GM12878 (cell line): ENCODE data around the gene CDC27. TPM values are rescaled to one million over a fixed set of nuclear protein-coding genes. Genes with fewer than 3 reads are reported as not detected.

Experiments used
- ATAC-seq: fragments of 200-7000 bp; cut with Tn5 transposase; 3 replicates; pipeline ENCODE4 v1.9.1; 2020; ENCODE audit warnings: mild to moderate bottlenecking, moderate library complexity
- BruUV-seq: library from RNA; stranded (reverse); fragments of 400-500 nt; replicated peaks from 2 replicates; lab custom pipeline; 2021; lab: Mats Ljungman, UMichigan
- CTCF ChIA-PET: fragments of 300-600 bp; sonication (Branson Sonifier 250); formaldehyde crosslinking; extraction: SDS; loops from one replicate; lab custom pipeline; 2021; ENCODE audit warnings: inconsistent platforms; lab: Yijun Ruan, JAX
- POLR2A ChIA-PET: fragments of 350-600 bp; formaldehyde crosslinking; extraction: SDS; loops from one replicate; lab custom pipeline; 2021; ENCODE audit warnings: inconsistent platforms; lab: Charles Lee
- RAD21 ChIA-PET: fragments of 300-600 bp; sonication (Branson Sonifier 250); formaldehyde crosslinking; loops from one replicate; lab custom pipeline; 2023; ENCODE audit warnings: antibody characterized with exemption; ENCODE audit not compliant: unreplicated experiment; lab: Charles Lee
- SMC1A ChIA-PET: fragments of 300-600 bp; sonication (Branson Sonifier 250); formaldehyde crosslinking; loops from one replicate; lab custom pipeline; 2023; ENCODE audit not compliant: unreplicated experiment, uncharacterized antibody; lab: Charles Lee
- DNase-seq: peaks from one replicate; pipeline ENCODE4 v3.0.0-alpha.2; 2011; ENCODE audit warnings: low read depth, low spot score
- FAIRE-seq: peaks from 3 replicates; lab custom pipeline; 2011; peaks lifted over from hg19 to GRCh38; lab: Jason Lieb, UNC
- H2AFZ ChIP-seq: 2 replicates; pipeline ENCODE4 v1.6.0; 2011; ENCODE audit warnings: low read depth, low read length, control low read depth; ENCODE audit not compliant: control insufficient read depth
- H3K27ac ChIP-seq: 2 replicates; pipeline ENCODE4 v1.5.1; 2011; ENCODE audit warnings: control low read depth; ENCODE audit not compliant: control insufficient read depth, insufficient read depth
- H3K27me3 ChIP-seq, 2 experiments: replicated peaks in 1 of 2; 2 replicates each; pipeline versions ENCODE4 v1.6.0 to v1.6.1; 2011; ENCODE audit warnings: low read length in 1 of 2; ENCODE audit not compliant: control insufficient read depth in 2 of 2, insufficient read depth in 2 of 2
- H3K36me3 ChIP-seq, 2 experiments: 2 replicates each; pipeline ENCODE4 v1.5.1; 2011; ENCODE audit warnings: low read length in 1 of 2; ENCODE audit not compliant: control insufficient read depth in 2 of 2, insufficient read depth in 2 of 2
- H3K4me1 ChIP-seq: 2 replicates; pipeline ENCODE4 v1.6.1; 2011; ENCODE audit warnings: mild to moderate bottlenecking, low read length, moderate library complexity, mixed read lengths; ENCODE audit not compliant: control insufficient read depth, insufficient read depth
- H3K4me2 ChIP-seq: 2 replicates; pipeline ENCODE4 v1.6.0; 2011; ENCODE audit warnings: control low read depth; ENCODE audit not compliant: control insufficient read depth, insufficient read depth
- H3K4me3 ChIP-seq: fragments of 200-600 bp; sonication (generic); 2 replicates; pipeline ENCODE4 v1.5.1; 2016
- H3K79me2 ChIP-seq: 2 replicates; pipeline ENCODE4 v1.6.0; 2011; ENCODE audit warnings: low read length; ENCODE audit not compliant: control insufficient read depth, insufficient read depth
- H3K9ac ChIP-seq: 2 replicates; pipeline ENCODE4 v1.8.0; 2011; ENCODE audit warnings: low read length, control low read depth, mixed read lengths; ENCODE audit not compliant: control insufficient read depth, insufficient read depth
- H3K9me3 ChIP-seq: replicated peaks from 3 replicates; pipeline ENCODE4 v1.5.1; 2011; ENCODE audit warnings: mild to moderate bottlenecking, low read length; ENCODE audit not compliant: control insufficient read depth, insufficient read depth
- H4K20me1 ChIP-seq: 2 replicates; pipeline ENCODE4 v1.6.0; 2011; ENCODE audit not compliant: control insufficient read depth, insufficient read depth
- BMI1 ChIP-seq: fragments of 450-650 bp; IDR thresholded peaks from 2 replicates; pipeline ENCODE4 v1.6.1; 2016; ENCODE audit warnings: mild to moderate bottlenecking, moderate library complexity, borderline replicate concordance
- BRCA1 ChIP-seq: IDR thresholded peaks from 2 replicates; pipeline ENCODE4 v1.6.1; 2011; ENCODE audit warnings: low read depth, low read length, improper control_type of control experiment
- KDM1A ChIP-seq: fragments of 200-600 bp; sonication (generic); IDR thresholded peaks from 2 replicates; pipeline ENCODE4 v1.6.1; 2016; ENCODE audit warnings: borderline replicate concordance
- MXI1 ChIP-seq: fragments of 150-350 bp; IDR thresholded peaks from 2 replicates; pipeline ENCODE4 v1.6.1; 2011; ENCODE audit warnings: low read depth, mild to moderate bottlenecking, inconsistent platforms, low read length, improper control_type of control experiment
- MYC ChIP-seq: IDR thresholded peaks from 2 replicates; pipeline ENCODE4 v1.6.1; 2011; ENCODE audit warnings: mild to moderate bottlenecking, low read length, moderate library complexity, inconsistent platforms; ENCODE audit not compliant: insufficient read depth, insufficient replicate concordance, insufficient read length, severe bottlenecking
- POLR2A ChIP-seq: IDR thresholded peaks from 2 replicates; pipeline ENCODE4 v1.6.1; 2011; ENCODE audit warnings: low read depth, mild to moderate bottlenecking, low read length
- YY1 ChIP-seq: IDR thresholded peaks from 2 replicates; pipeline ENCODE4 v1.6.1; 2011; ENCODE audit warnings: low read depth, mild to moderate bottlenecking, low read length
- ZZZ3 ChIP-seq: IDR thresholded peaks from 2 replicates; pipeline ENCODE4 v1.6.1; 2011; ENCODE audit warnings: low read depth; ENCODE audit not compliant: control insufficient read depth, insufficient read length
- WGBS: methylation state at CpG from one replicate; pipeline ENCODE4 v1.1.6; 2016; ENCODE audit warnings: low lambda C conversion rate; ENCODE audit not compliant: insufficient replicate concordance, insufficient coverage; ENCODE audit errors: missing lambda C conversion rate; 5-methylcytosine and 5-hydroxymethylcytosine counted together
- in situ Hi-C: fragments of 300-500 bp; cut with MboI; formaldehyde crosslinking; loops from 9 replicates; pipeline ENCODE4 v1.14.3; 2018; ENCODE audit warnings: mixed read lengths
- intact Hi-C: fragments of 100-400 bp; cut with micrococcal nuclease; formaldehyde crosslinking; loops from one replicate; pipeline ENCODE4 v1.14.2; 2022; ENCODE audit not compliant: unreplicated experiment
- polyA plus RNA-seq, 11 experiments: library from polyadenylated mRNA; depleted of rRNA in 4 of 11; unstranded in 6 of 11; stranded (reverse) in 5 of 11; fragments of >200 nt; fragmentation: Nextera tagmentation in 4 of 11; fragmentation: Illumina TruSeq in 1 of 11; extraction: Ambion mirVana in 4 of 11; extraction: Trizol in 1 of 11; gene quantifications; 1 replicate in 1 of 11; 2 replicates in 10 of 11; pipeline versions ENCODE4 v1.2.1 to v1.2.3, GENCODE V29; 2011 to 2016; ENCODE audit warnings: inconsistent platforms in 2 of 11, missing spikeins in 2 of 11, low read depth in 1 of 11
- total RNA-seq, 4 experiments: library from RNA; depleted of rRNA in 3 of 4; stranded (reverse); fragments of >200 nt in 3 of 4; fragmentation: Illumina TruSeq in 1 of 4; extraction: Trizol in 1 of 4; gene quantifications; 2 replicates each; pipeline versions ENCODE4 v1.2.1 to v1.2.3, GENCODE V29; 2013 to 2021
- TF ChIP-seq, protein P1 (sequence below): fragments of 450-650 bp; formaldehyde crosslinking; IDR thresholded peaks from 2 replicates; pipeline ENCODE4 v1.4.0; 2022; ENCODE audit warnings: mild to moderate bottlenecking, moderate library complexity
- TF ChIP-seq, protein P2 (sequence below): IDR thresholded peaks from 2 replicates; pipeline ENCODE4 v1.6.1; 2012; ENCODE audit warnings: low read depth, low read length, improper control_type of control experiment

The CDC27 gene
- total and polyA plus RNA-seq, 10 of the 15 experiments (the other 5 are each of a cell fraction or from before 2014, with no cell fraction given) = 23.2 to 138 (median 97.8) TPM

DNA sequence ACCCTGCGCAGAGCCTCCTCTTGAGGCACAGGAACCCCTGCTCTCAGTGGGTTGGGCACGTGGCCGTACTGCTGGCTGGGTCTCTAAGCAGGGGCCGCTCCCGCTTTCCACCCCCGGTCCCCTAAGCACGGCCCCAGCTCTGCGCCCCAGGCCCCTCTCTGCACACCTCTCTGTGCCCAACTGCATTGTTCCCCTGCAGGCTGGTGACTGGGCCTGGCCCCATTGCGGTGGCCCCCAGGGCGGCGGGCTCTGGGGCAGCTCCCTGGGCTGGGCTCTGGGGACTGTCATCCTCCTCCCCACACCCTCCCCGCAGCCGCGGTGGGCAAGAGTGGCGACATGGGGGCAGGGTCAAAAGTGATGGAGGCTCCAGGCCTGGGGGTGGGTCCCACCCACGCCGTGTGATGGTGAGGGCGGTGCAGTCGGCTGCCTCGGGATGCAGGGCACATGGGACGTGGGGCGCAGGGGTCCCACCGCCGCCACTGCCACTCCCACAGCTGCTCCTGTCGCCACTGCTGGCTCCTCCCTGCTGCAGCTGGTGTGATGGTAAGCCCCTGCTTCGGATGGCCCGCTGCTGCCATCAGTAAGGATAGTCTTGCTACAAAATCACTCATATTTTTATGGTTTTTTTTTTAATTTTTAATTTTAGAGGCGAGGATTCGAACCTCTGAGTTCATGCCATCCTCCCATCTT, 49.4 kb upstream of the CDC27 start (continued):
- TF ChIP-seq, protein P1, sequence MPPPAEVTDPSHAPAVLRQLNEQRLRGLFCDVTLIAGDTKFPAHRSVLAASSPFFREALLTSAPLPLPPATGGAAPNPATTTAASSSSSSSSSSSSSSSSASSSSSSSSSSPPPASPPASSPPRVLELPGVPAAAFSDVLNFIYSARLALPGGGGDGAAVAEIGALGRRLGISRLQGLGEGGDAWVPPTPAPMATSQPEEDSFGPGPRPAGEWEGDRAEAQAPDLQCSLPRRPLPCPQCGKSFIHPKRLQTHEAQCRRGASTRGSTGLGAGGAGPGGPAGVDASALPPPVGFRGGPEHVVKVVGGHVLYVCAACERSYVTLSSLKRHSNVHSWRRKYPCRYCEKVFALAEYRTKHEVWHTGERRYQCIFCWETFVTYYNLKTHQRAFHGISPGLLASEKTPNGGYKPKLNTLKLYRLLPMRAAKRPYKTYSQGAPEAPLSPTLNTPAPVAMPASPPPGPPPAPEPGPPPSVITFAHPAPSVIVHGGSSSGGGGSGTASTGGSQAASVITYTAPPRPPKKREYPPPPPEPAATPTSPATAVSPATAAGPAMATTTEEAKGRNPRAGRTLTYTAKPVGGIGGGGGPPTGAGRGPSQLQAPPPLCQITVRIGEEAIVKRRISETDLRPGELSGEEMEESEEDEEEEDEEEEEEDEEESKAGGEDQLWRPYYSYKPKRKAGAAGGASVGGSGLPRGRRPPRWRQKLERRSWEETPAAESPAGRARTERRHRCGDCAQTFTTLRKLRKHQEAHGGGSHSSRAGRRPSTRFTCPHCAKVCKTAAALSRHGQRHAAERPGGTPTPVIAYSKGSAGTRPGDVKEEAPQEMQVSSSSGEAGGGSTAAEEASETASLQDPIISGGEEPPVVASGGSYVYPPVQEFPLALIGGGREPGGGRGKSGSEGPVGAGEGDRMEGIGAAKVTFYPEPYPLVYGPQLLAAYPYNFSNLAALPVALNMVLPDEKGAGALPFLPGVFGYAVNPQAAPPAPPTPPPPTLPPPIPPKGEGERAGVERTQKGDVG (CRISPR knock-in tag) = no peak
- TF ChIP-seq BMI1 (no peak), ZZZ3 (no peak)

DNA sequence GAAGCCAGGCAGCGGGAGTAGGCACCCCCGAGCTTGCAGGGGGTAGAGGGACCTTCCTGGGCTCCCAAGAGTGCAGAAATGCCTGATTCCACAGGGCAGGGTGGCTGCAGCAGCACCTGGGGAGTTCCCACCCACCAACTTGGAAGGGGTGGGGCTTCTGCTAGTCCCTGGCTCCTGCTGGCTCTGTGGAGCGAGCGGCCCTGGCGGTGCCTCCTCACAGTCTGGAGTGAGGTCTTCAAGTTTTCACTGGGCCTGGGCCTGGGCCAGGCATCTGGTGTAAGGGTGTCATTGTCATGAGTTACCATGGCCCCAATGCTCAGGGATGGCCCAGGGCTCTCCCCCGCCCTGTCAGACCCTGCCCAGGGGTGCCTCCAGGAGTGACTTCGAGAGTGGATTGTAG, 48.7 kb upstream of the CDC27 start:
- no peak for DNase-seq
- H3K27ac ChIP-seq = no peak overlapping the region
- intact Hi-C loops = no loop called here
- no peak for ATAC-seq
- no peaks in the 10 kb centered on the region for H4K20me1 ChIP-seq
- no peaks in the 10 kb centered on the region for H3K27me3 ChIP-seq
- H3K4me1 ChIP-seq = peaks cover 10% of the 10 kb centered on the region
- H3K36me3 ChIP-seq = no peaks in the 10 kb centered on the region
- CTCF ChIA-PET = no interaction called here
- H2AFZ ChIP-seq = no peak overlapping the region
- POLR2A ChIA-PET = interaction anchor here (1.0 kb wide), 1 partner anchor 87 kb away, joined by 3 read pairs; no protein-coding TSS in a partner anchor
- no peaks in the 10 kb centered on the region for H3K79me2 ChIP-seq
- H3K4me3 ChIP-seq = no peak overlapping the region
- FAIRE-seq = no peak
- 59% methylated on average over 7 of the region's 7 CpGs for WGBS
- H3K9ac ChIP-seq = no peak overlapping the region
- SMC1A ChIA-PET = no interaction called here
- in situ Hi-C loops = no loop called here
- no peak overlapping the region for H3K4me2 ChIP-seq
- peaks cover 8% of the 10 kb centered on the region; the same call in 2 of the 3 replicates for H3K9me3 ChIP-seq
- RAD21 ChIA-PET = no interaction called here
- TF ChIP-seq, protein P2, sequence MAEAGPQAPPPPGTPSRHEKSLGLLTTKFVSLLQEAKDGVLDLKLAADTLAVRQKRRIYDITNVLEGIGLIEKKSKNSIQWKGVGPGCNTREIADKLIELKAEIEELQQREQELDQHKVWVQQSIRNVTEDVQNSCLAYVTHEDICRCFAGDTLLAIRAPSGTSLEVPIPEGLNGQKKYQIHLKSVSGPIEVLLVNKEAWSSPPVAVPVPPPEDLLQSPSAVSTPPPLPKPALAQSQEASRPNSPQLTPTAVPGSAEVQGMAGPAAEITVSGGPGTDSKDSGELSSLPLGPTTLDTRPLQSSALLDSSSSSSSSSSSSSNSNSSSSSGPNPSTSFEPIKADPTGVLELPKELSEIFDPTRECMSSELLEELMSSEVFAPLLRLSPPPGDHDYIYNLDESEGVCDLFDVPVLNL = no peak
- TF ChIP-seq KDM1A = no peak
- no peak for TF ChIP-seq BRCA1
- no peak for TF ChIP-seq MYC
- no peak for TF ChIP-seq YY1
- no peak for TF ChIP-seq POLR2A
- no peak for TF ChIP-seq MXI1
- TF ChIP-seq, all 136 proteins: peak for 0
- BruUV-seq = no TSS peak
